Activated gamma-delta T cell (primary cell): ENCODE results near the gene VAMP3.
"Not testable (repeated sequence)": the region's sequence is repeated elsewhere in the genome, so short reads cannot be mapped to it uniquely, and the experiment has no call there.

Experiments
- DNase-seq: peaks from one replicate; lab custom pipeline; 2025; lab: John Stamatoyannopoulos, UW

The VAMP3 gene

DNA sequence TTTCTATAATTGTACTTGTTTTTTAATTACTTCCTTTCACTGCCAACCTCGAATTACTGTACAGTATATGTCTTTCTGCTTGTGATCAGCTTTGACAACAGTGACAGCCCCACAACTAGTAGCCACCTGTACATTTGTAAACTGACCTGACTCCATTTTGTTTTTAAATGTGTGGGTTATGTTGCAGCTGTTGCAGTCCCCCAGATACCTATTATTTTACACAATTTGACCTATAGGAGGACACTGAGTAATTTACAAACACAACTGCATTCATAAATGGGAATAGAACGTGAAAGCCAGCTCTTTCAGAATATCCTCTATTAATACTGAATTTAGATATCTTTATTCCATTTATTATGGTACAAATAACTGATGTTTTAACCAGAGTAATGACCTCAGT is 2.5 kb upstream of the VAMP3 start:
- no peak for DNase-seq

DNA sequence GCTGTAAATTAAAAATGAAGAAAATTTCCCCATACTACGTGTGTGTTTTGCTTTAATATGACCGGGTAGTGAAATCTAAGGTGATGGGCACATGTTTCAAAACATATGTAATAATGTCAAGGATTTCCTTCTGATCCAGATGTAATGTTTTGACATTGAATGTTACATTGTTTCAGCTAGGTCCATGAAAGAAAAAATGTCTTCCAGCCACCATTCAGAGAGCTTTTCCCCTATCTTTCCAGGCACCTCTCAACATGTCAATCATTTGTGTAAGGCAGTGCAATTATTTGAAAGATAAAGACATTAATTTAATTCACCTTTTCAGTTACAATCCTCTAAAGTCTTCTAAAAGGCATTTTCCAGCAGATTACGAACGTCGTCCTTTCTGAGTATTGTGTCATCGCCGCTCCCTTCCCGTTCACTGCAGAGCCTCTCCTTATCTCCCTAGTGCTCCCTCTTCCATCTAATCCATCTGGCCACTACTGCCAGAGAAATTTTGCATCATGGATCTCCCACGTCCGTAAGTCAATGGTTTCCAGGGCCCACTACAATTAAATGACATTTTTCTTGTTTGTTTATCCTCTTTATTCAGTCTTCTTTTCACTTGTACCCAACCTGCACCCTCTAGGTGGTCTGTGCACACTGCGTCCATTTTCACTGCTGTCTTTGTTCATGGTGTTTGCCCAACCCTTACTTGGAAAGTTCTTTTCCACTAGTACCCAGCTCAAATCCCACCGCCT is 1.3 kb upstream of the VAMP3 start:
- no peak for DNase-seq

- DNase-seq, result no peak
These were observed 463 bp upstream of the VAMP3 start for GRCh38 chr1:7770669-7770996.

DNA sequence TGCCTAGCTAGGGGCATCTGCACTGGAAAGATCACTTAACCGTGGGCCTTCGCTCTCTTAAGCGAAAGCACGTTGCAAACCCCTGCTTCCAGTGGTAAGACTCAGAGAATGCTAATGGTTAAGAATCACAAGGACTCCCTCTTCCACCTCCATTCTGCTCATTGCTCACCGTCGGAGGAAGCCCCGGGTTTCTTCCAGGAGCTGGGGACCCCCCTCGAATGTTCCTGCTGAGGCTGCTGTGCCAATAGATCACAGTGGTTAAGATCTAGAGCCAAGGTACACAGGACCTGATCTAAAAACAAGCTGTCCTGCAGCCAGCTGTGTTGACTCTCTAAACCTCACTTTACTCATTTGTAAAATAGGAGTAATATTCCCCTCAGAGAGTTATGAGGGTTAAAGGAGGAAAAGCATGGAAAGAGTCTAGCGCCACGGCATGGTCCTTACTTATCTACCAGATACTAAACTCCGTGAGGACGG is 765 bp downstream of the VAMP3 start:
- no peak for DNase-seq

DNA sequence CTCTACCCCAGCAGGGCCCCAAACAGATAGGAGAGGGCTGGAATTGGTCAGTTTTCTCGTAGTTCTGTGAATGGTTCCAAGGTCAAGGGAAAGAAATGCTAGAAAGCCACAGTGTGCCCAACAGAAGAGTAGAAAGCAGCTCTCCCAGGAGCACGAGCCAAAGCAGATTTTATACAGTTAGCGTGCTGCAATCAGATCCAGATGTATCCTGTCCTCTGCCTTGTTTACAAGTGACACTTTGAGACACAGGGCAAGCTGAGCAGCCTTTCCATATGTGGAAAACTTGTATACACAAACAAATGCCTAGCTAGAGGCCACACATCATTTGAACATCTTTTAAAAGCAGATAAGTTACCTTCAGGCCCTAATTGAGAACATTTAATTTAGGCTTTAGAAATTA is 6.5 kb downstream of the VAMP3 start:
- DNase-seq, result no peak

DNA sequence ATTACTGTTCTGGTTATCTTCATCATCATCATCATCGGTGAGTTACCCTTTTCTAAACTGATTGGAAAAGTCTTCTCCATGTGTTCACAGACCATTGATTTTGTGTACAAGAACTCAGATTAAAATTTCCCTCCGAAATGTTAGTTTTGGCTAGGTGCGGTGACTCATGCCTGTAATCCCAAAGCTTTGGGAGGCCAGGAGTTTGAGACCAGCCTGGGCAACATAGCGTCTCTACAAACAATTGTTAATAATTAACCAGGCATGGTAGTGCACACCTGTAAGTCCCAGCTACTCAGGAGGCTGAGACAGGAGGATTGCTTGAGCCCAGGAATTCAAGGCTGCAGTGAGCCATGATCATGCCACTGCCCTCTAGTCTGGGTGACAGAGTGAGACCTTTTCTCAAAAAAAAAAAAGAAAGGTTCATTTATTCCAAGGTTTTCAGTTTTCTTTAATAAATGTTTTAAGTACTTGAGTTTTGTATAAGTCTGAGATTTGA is 7.1 kb downstream of the VAMP3 start:
- DNase-seq, result no peak

DNA sequence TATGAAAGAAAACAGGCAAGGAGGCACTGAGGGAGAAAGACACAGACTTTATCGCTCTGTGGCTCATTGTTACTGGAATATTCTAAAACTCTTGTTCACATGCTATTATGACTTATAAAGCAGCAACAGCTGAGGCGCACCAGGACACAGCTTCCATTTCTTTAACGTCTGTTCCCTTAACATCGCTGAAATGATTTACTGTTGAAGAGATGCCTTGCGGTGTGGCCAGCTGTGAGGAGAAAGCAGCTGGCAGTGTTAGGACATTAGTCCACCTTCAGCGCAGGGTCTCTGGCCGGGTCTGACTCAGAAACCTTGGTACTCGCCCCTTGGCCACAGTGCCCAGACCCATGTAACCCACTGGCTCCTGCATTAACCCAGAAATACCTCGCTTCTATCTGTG is 9.9 kb downstream of the VAMP3 start:
- no peak for DNase-seq

- no peak for DNase-seq
These were observed 10.4 kb downstream of the VAMP3 start for GRCh38 chr1:7781501-7781900.

- no peak for DNase-seq
These were observed 10.9 kb downstream of the VAMP3 start for GRCh38 chr1:7781923-7782495.

GRCh38 chr1:7783178-7783711 is 12.1 kb downstream of the VAMP3 start:
- DNase-seq, result peak; percentile 59

GRCh38 chr1:7783826-7784491 is 12.9 kb downstream of the VAMP3 start, which contains the start of gene PER3:
Gene PER3 (plus strand): TSS chr1:7784291. CDS start chr1:7784878, 587 bp downstream.
- peak; percentile 95 for DNase-seq

DNA sequence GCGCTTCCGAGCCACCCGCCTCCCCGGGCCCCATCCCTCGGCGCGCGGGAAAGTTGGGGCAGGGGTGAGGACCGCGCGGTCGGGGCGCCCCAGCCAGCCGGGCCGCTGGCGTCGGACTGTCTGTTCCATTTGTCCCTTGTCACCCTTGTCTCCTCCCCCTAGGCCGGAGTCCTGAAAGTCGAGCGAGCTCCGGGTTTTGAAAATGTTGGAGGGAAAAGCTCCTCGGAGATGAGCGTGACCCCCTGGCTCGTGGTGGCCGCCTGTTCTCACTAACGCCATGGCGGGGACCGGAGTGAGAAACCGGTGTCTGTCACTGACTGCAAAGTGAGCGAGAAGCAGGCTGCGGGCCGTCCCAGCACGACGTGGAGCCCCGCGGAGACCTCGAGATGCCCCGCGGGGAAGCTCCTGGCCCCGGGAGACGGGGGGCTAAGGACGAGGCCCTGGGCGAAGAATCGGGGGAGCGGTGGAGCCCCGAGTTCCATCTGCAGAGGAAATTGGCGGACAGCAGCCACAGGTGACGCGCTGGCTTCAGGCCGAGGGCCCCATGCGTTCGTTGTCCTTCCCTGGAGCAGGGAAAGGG is 13.5 kb downstream of the VAMP3 start:
- no peak for DNase-seq

DNA sequence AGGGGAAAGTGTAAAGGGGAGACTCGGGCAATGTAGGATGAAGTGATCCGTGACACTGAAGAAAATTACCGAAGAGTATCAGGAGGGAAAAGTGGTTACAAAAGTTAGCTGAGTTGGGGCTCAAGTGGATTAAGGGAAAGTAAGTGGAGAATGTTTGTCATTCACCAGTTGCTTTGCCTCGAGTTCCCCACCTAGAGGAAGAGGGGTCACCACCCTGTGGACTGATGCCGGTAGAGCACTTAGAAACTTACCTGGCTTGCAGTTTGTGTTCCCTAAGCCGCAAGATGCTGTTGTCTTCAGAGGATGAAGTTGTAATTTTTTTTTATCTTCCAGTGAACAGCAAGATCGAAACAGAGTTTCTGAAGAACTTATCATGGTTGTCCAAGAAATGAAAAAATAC is 14.0 kb downstream of the VAMP3 start:
- no peak for DNase-seq

DNA sequence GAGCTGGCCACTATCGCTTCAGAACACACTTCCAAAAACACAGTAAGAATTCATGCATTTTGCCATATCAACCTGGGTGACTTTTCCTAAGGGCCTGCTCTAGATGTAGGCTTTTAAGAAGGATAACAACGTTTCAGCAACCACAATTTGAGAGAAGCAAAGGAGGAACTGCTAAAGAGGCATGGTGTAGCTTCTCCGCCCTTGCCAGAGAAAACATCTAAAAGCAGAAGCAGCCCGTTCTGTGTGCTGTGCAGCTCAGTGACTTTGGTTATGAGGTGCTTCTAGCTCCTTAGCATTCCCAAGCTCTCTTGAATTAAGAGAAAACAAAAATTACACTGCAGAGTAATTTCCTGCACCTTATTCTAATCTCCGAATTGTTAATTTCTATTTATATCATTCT is 15.7 kb downstream of the VAMP3 start:
- no peak for DNase-seq

DNA sequence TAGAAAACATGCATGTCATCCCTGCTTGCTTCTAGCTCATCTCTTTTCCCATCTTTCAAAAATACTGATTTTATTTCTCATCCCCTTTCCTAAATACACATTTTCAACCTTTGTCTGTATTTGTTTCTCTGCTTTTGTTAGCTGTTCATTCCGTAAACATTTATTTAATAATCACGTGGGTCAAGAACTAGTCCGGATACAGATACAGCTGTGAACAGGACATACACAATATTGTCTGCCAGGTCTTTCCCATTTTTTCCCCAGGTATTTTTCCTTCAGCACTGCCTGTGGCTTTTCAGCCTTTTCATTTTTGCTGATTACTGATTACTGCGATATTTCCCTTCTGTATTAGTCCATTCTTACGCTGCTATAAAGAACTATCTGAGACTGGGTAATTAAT is 18.7 kb downstream of the VAMP3 start:
- DNase-seq, result no peak

DNA sequence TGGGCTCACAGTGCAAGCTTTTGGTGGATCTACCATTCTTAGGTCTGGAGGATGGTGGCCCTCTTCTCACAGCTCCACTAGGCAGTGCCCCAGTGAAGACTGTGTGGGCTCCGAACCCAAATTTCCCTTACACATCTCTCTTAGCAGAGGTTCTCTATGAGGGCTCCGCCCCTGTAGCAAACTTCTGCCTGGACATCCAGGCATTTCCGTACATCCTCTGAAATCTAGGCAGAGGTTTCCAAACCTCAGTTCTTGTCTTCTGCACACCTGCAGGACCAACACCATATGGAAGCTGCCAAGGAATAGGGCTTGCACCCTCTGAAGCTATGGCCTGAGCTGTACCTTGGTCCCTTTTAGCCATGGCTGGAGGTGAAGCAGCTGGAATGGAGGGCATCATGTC is 19.9 kb downstream of the VAMP3 start:
- not testable (repeated sequence) for DNase-seq

DNA sequence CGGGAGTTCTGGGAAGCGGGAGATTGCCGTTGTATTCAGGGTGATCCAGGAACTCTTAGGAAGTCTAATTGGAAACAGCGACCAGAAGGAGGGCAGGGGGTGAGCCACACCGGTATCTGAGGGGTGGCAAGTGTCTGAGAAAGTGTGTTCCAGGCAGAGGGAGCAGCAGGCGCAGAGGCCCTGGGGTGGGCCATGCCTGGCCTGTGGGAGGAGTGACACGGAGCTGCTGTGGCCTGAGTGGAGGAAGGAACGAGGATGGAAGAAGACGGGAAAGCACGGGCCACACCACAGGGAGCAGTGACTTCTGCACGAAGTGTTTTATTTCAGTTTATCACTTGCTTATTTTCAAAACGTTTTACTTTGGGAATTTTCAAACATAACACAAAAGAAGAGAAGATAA is 24.3 kb downstream of the VAMP3 start:
- no peak for DNase-seq

DNA sequence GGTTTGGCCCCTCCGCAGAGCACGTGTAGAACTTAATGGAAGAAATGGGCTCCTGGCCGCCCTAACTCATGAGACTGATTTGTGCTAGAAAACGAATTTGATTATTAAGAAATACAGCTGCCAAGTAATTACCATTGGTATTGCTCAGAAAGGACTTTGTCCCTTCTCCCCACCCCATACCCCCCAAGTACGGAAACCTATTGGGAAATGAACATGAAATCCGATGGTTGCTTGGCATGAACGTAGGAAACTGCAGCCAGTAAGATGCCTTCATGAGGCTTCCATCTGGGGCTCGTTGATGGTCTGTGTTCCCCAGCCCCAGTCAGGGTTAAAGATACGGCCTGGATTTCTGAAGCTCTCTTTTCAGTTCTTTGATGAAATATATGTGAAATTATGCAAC is 34.4 kb downstream of the VAMP3 start:
- DNase-seq, result no peak

GRCh38 chr1:7808253-7808844 is 37.3 kb downstream of the VAMP3 start:
- DNase-seq, result no peak

- no peak for DNase-seq
These were observed 38.6 kb downstream of the VAMP3 start for GRCh38 chr1:7809742-7810141.

- no peak for DNase-seq
These were observed 39.3 kb downstream of the VAMP3 start for GRCh38 chr1:7810395-7810794.

- DNase-seq, result no peak
These were observed 40.4 kb downstream of the VAMP3 start for GRCh38 chr1:7811476-7811875.
